Smooth muscle cell (in vitro differentiated cells): Measurements from ENCODE around the gene C2orf76. TPM values are rescaled to one million over a fixed set of nuclear protein-coding genes. Genes with fewer than 3 reads are reported as not detected.

Experiments used
- DNase-seq: peaks from one replicate; lab custom pipeline; 2025; ENCODE audit not compliant: unreplicated experiment; lab: John Stamatoyannopoulos, UW
- H2AFZ ChIP-seq: fragments of 200-600 bp; sonication (generic); 2 replicates; pipeline ENCODE4 v1.6.0; 2016; ENCODE audit warnings: antibody characterized with exemption, low read depth, mild to moderate bottlenecking
- H3F3A ChIP-seq: fragments of 200-600 bp; sonication (generic); 2 replicates; pipeline ENCODE4 v1.6.0; 2017; ENCODE audit warnings: antibody characterized with exemption, low read depth
- H3K27ac ChIP-seq: fragments of 200-600 bp; sonication (generic); 2 replicates; pipeline ENCODE4 v1.5.1; 2016; ENCODE audit warnings: low read depth, mild to moderate bottlenecking
- H3K27me3 ChIP-seq: fragments of 200-600 bp; sonication (generic); 2 replicates; pipeline ENCODE4 v1.6.1; 2016; ENCODE audit warnings: low read depth, mild to moderate bottlenecking
- H3K36me3 ChIP-seq: fragments of 200-600 bp; sonication (generic); 2 replicates; pipeline ENCODE4 v1.5.1; 2016; ENCODE audit warnings: low read depth
- H3K4me1 ChIP-seq: fragments of 200-600 bp; sonication (generic); 2 replicates; pipeline ENCODE4 v1.5.1; 2016; ENCODE audit warnings: low read depth
- H3K4me2 ChIP-seq: fragments of 200-600 bp; sonication (generic); 2 replicates; pipeline ENCODE4 v1.6.0; 2016; ENCODE audit warnings: mild to moderate bottlenecking
- H3K4me3 ChIP-seq: fragments of 200-600 bp; sonication (generic); 2 replicates; pipeline ENCODE4 v1.5.1; 2016; ENCODE audit warnings: mild to moderate bottlenecking
- H3K79me2 ChIP-seq: fragments of 200-600 bp; sonication (generic); 2 replicates; pipeline ENCODE4 v1.6.0; 2016; ENCODE audit warnings: low read depth, mild to moderate bottlenecking
- H3K9ac ChIP-seq: fragments of 200-600 bp; sonication (generic); 2 replicates; pipeline ENCODE4 v1.6.0; 2016; ENCODE audit warnings: low read depth
- H3K9me3 ChIP-seq: fragments of 200-600 bp; sonication (generic); replicated peaks from 2 replicates; pipeline ENCODE4 v1.5.1; 2016; ENCODE audit warnings: low read depth
- H4K20me1 ChIP-seq: fragments of 200-600 bp; sonication (generic); 2 replicates; pipeline ENCODE4 v1.6.0; 2016; ENCODE audit warnings: low read depth
- CTCF ChIP-seq: fragments of 200-600 bp; sonication (generic); IDR thresholded peaks from 2 replicates; pipeline ENCODE4 v1.5.1; 2017; ENCODE audit warnings: borderline replicate concordance, mild to moderate bottlenecking, antibody characterized with exemption; ENCODE audit not compliant: insufficient read depth, poor library complexity, severe bottlenecking
- WGBS: methylation state at CpG from one replicate; pipeline ENCODE4 v1.1.7; 2016; ENCODE audit warnings: low lambda C conversion rate; 5-methylcytosine and 5-hydroxymethylcytosine counted together
- polyA plus RNA-seq: library from polyadenylated mRNA; unstranded; fragments of >200 nt; fragmentation: Nextera tagmentation; extraction: Ambion mirVana; gene quantifications from 2 replicates; pipeline ENCODE4 v1.2.1, GENCODE V29; 2016
- total RNA-seq: library from RNA; depleted of rRNA; stranded (reverse); fragments of >200 nt; gene quantifications from 2 replicates; pipeline ENCODE4 v1.2.3, GENCODE V29; 2014

The C2orf76 gene
- total and polyA plus RNA-seq, 2 experiments from 2014 or later, result 16.0 to 30.2 TPM

- Histone ChIP-seq H3K27me3 (no peaks in the 10 kb centered on the region), H3K4me1 (no peaks in the 10 kb centered on the region), H3K27ac (no peak overlapping the region), H2AFZ (no peak overlapping the region), H3K4me3 (no peak overlapping the region), H3K36me3 (no peaks in the 10 kb centered on the region), H4K20me1 (no peaks in the 10 kb centered on the region), H3K9me3 (no peaks in the 10 kb centered on the region), H3K4me2 (no peak overlapping the region), H3K79me2 (no peaks in the 10 kb centered on the region), H3K9ac (no peak overlapping the region), H3F3A (no peaks in the 10 kb centered on the region)
- no peak for DNase-seq
- no peak for TF ChIP-seq CTCF
- WGBS, result 85% methylated on average over 8 of the region's 8 CpGs
Measured at GRCh38 chr2:119276864-119277263, 89.8 kb downstream of the C2orf76 start.

- Histone ChIP-seq H3K4me3 (no peak overlapping the region), H3K27me3 (peaks cover 5% of the 10 kb centered on the region)
Measured at GRCh38 chr2:119267604-119268003, 99.0 kb downstream of the C2orf76 start.

GRCh38 chr2:119266091-119266589, 100.5 kb downstream of the C2orf76 start:
- H3K27me3 ChIP-seq, result peaks cover 5% of the 10 kb centered on the region
- H3F3A ChIP-seq, result no peaks in the 10 kb centered on the region
- no peaks in the 10 kb centered on the region for H4K20me1 ChIP-seq

More at GRCh38 chr2:119267604-119268003, 99.0 kb downstream of the C2orf76 start:
- Histone ChIP-seq H3K9ac (no peak overlapping the region), H2AFZ (no peak overlapping the region), H3K36me3 (no peaks in the 10 kb centered on the region), H3F3A (no peaks in the 10 kb centered on the region), H4K20me1 (no peaks in the 10 kb centered on the region), H3K27ac (no peak overlapping the region), H3K4me1 (no peaks in the 10 kb centered on the region), H3K9me3 (no peaks in the 10 kb centered on the region), H3K79me2 (no peaks in the 10 kb centered on the region), H3K4me2 (no peak overlapping the region)
- TF ChIP-seq CTCF, result no peak
- no peak for DNase-seq

More at GRCh38 chr2:119266091-119266589, 100.5 kb downstream of the C2orf76 start:
- no peak for TF ChIP-seq CTCF
- Histone ChIP-seq H3K4me1 (no peaks in the 10 kb centered on the region), H3K9me3 (no peaks in the 10 kb centered on the region), H3K4me2 (no peak overlapping the region), H2AFZ (no peak overlapping the region), H3K79me2 (no peaks in the 10 kb centered on the region), H3K4me3 (no peak overlapping the region), H3K36me3 (no peaks in the 10 kb centered on the region), H3K27ac (no peak overlapping the region), H3K9ac (no peak overlapping the region)
- DNase-seq, result no peak
- WGBS, result 89% methylated on average over 8 of the region's 8 CpGs
